ENCODE data around the gene SF3A2.

Gene SF3A2

GRCh38 chr19:2251106-2252054 is 14.8 kb downstream of the SF3A2 start:
- no peak for TF ChIP-seq CTCF (IDR thresholded peaks at IDR 0.05; ENCODE audit: low read depth, low read length)
- in situ Hi-C loops (cut with HindIII; ENCODE audit: low sequenced_read_pairs), result no loop called here
- DNase-seq (ENCODE audit: low read depth, low spot score), result no peak
- no peak overlapping the region for H3K4me3 ChIP-seq (ENCODE audit: low read depth, low read length)

DNA sequence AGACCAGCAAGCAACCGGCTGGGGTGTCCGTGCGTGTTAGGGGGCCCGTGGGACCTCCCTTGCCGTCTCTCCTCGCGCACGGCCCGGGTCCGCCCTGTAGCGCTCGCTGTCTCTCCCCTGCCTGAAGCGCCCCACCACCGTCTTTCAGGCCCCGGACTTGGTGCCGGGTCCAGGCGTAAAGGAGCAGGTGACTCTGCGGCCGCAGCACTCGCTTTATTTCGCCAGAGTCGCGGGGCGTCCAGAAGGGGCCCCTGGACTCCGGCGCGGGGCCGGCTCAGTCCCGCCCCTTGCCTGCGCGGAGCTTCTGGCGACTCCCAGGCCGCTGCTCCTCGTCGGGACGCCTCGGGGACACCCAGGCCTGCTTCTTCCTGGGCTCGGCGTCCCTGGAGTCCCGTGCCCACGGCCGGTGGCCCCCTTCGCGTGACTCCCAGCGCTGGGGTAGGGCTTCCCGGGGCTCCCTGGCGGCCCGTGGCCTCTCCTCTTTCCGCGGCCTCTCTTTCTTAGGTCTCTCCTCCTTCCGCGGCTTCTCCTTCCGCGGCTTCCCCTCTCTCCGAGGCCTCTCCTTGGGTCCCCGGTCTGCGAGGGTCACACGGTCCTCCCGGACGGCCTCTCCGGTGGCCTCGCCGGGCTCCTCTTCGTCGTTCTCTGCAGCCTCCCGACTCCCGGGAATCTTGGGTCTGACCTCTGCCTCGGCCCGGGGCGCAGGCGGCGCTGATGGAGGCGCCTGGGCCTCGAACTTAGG is 15.6 kb downstream of the SF3A2 start:
- no peak for TF ChIP-seq CTCF (IDR thresholded peaks at IDR 0.05; ENCODE audit: low read depth, low read length)
- in situ Hi-C loops (cut with HindIII; ENCODE audit: low sequenced_read_pairs), result no loop called here
- DNase-seq (ENCODE audit: low read depth, low spot score), result no peak
- H3K4me3 ChIP-seq (ENCODE audit: low read depth, low read length), result no peak overlapping the region

- DNase-seq (ENCODE audit: low read depth, low spot score), result no peak
- no peak overlapping the region for H3K4me3 ChIP-seq (ENCODE audit: low read depth, low read length)
- in situ Hi-C loops (cut with HindIII; ENCODE audit: low sequenced_read_pairs), result no loop called here
- TF ChIP-seq CTCF (IDR thresholded peaks at IDR 0.05; ENCODE audit: low read depth, low read length), result no peak
These were observed 16.1 kb downstream of the SF3A2 start for GRCh38 chr19:2252797-2253105.

DNA sequence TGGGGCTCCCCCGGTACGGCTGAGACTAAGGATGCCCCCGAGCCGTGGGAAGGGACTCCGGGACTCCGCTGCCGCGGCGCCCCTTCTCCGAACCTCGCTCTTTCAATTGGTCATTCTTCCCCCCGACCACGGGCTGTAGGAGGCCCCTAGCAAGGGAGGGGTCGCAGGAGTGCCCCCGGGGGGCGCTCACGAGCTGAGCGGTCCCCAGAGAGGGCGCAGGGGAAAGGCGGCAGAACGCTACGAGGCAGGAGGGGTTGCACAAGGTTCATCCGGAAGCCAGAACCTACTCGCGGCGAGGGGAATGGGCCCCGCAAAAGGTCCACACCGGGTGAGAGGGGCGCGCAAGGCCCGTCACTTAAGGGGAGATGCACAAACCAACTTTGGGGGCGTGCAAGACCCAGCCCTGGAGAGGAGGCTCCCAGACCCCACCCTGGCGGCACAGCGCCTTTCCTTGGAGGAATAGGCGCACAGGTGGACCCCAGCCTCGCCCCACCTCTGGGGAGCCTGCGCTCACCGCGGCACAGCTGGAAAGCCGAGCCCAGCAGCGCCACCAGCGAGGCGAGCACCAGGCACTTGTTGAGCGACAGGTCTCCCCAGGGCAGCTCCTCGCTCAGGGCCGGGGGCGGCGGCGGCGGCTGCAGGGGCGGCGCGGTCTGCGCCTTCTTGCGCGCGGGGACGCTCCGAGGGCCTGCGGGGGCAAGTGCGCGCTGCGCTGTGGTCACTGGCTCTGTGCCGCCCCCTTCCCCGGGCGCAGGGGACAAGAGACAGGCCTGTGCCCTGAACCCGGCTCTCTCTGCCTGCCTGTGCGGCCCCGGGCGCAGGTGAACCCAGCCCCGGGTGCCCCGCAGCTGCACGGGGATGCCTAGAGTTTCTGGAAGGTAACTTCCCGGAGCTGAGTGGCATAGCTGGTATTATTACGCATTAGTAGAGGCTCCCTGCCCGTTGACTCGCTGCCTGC is 16.8 kb downstream of the SF3A2 start:
- in situ Hi-C loops (cut with HindIII; ENCODE audit: low sequenced_read_pairs), result no loop called here
- TF ChIP-seq CTCF (IDR thresholded peaks at IDR 0.05; ENCODE audit: low read depth, low read length), result peak; percentile 30
- DNase-seq (ENCODE audit: low read depth, low spot score), result no peak
- no peak overlapping the region for H3K4me3 ChIP-seq (ENCODE audit: low read depth, low read length)

DNA sequence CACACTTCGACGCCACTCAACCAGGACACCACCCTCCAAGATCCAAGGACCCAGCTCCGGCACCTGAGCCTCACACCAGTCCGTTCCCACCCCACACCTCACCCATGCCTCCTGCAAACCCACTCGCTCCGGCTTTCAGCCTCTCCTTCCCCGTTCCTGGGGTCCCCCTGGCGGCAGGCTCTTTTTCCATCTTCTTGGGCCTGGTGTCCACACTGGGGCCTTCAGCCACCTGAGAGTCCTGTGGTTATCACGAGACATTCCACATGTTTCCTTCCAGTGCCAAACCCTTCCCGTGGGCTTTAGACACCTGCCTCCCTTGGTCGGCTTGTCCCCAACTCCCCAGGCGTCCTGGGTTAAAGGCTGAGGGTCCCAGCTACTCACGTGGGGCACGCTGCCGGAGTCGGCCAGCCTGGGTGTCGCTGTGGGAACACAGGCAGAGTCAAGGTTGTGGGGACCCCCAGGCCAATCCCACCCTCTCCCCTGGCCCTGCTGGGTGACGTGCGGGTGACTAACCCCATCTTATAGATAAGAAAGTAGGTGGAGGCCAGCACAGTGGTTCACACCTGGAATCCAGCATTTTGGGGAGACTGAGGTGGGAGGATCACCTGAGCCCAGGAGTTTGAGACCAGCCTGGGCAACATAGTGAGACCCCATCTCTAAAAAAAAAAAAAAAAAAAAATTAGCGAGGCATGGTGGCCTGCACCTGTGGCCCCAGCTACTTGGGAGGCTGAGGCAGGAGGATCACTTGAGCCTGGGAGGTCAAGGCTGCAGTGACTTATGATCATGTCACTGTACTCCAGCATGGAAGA is 17.6 kb downstream of the SF3A2 start:
- in situ Hi-C loops (cut with HindIII; ENCODE audit: low sequenced_read_pairs), result no loop called here
- peak; percentile 68 for TF ChIP-seq CTCF (IDR thresholded peaks at IDR 0.05; ENCODE audit: low read depth, low read length)
- H3K4me3 ChIP-seq (ENCODE audit: low read depth, low read length), result no peak overlapping the region
- no peak for DNase-seq (ENCODE audit: low read depth, low spot score)
